SK-N-SH (cell line): ENCODE data around the gene B3GNT5. TPM values are rescaled to one million over a fixed set of nuclear protein-coding genes. Genes with fewer than 3 reads are reported as not detected.

ENCODE experiments used
- CTCF ChIA-PET: fragments of 300-600, 350-600 bp; formaldehyde crosslinking; extraction: SDS; loops from one replicate; lab custom pipeline; 2021; lab: Yijun Ruan, JAX
- POLR2A ChIA-PET: fragments of 350-600 bp; sonication (Branson Sonifier 250); formaldehyde crosslinking; extraction: SDS; loops from one replicate; lab custom pipeline; 2020; ENCODE audit warnings: antibody characterized with exemption, inconsistent platforms; lab: Yijun Ruan, JAX
- DNase-seq: peaks from one replicate; pipeline ENCODE4 v3.0.0; 2012
- H2AFZ ChIP-seq: fragments of 200-600 bp; sonication (generic); 2 replicates; pipeline ENCODE4 v1.8.1; 2016; ENCODE audit warnings: antibody characterized with exemption, mild to moderate bottlenecking, low read depth
- H3F3A ChIP-seq: fragments of 200-600 bp; sonication (generic); replicated peaks from 2 replicates; pipeline ENCODE3; 2016; ENCODE audit warnings: antibody characterized with exemption, mild to moderate bottlenecking; ENCODE audit not compliant: insufficient read depth
- H3K27ac ChIP-seq, 2 experiments: fragments of 200-500 bp in 1 of 2; fragments of 200-600 bp in 1 of 2; sonication (Bioruptor generic) in 1 of 2; sonication (generic), shearing (Covaris generic) in 1 of 2; 2 replicates each; pipeline versions ENCODE4 v1.5.1 to v1.6.1; 2014 to 2016; ENCODE audit warnings: low read depth in 2 of 2, inconsistent platforms in 1 of 2, low read length in 1 of 2, mild to moderate bottlenecking in 1 of 2, mixed read lengths in 1 of 2
- H3K27me3 ChIP-seq: fragments of 200-600 bp; sonication (generic), shearing (Covaris generic); 2 replicates; pipeline ENCODE4 v1.6.1; 2016; ENCODE audit warnings: mixed run types; ENCODE audit not compliant: insufficient read depth
- H3K36me3 ChIP-seq, 2 experiments: fragments of 200-500 bp in 1 of 2; fragments of 200-600 bp in 1 of 2; sonication (Bioruptor generic) in 1 of 2; sonication (generic) in 1 of 2; replicated peaks in 1 of 2; 2 replicates each; pipeline versions ENCODE3 to v1.5.1; 2014 to 2016; ENCODE audit warnings: low read length in 1 of 2, mild to moderate bottlenecking in 1 of 2; ENCODE audit not compliant: insufficient read depth in 2 of 2, control insufficient read depth in 1 of 2
- H3K4me1 ChIP-seq, 2 experiments: fragments of 200-500 bp in 1 of 2; fragments of 200-600 bp in 1 of 2; sonication (Bioruptor generic) in 1 of 2; sonication (generic), shearing (Covaris generic) in 1 of 2; 2 replicates each; pipeline versions ENCODE4 v1.5.1 to v1.6.1; 2014 to 2016; ENCODE audit warnings: low read depth in 1 of 2, low read length in 1 of 2, mixed run types in 1 of 2; ENCODE audit not compliant: insufficient read depth in 2 of 2, control insufficient read depth in 1 of 2
- H3K4me2 ChIP-seq: fragments of 200-600 bp; sonication (generic), shearing (Covaris generic); 2 replicates; pipeline ENCODE4 v1.6.1; 2017; ENCODE audit warnings: mixed run types
- H3K4me3 ChIP-seq, 2 experiments: fragments of 200-500 bp in 1 of 2; fragments of 200-600 bp in 1 of 2; sonication (Bioruptor generic) in 1 of 2; sonication (generic), shearing (Covaris generic) in 1 of 2; 2 replicates each; pipeline versions ENCODE4 v1.5.1 to v1.8.1; 2014 to 2016; ENCODE audit warnings: low read depth in 2 of 2, inconsistent platforms in 1 of 2, low read length in 1 of 2, mild to moderate bottlenecking in 1 of 2, mixed read lengths in 1 of 2, moderate library complexity in 1 of 2
- H3K79me2 ChIP-seq: fragments of 200-600 bp; sonication (generic); 2 replicates; pipeline ENCODE4 v1.8.1; 2017; ENCODE audit warnings: mild to moderate bottlenecking; ENCODE audit not compliant: insufficient read depth
- H3K9ac ChIP-seq: fragments of 200-600 bp; sonication (generic); 2 replicates; pipeline ENCODE4 v1.6.1; 2017; ENCODE audit warnings: mixed run types
- H3K9me2 ChIP-seq: fragments of 200-600 bp; sonication (generic); 2 replicates; pipeline ENCODE4 v1.6.1; 2017; ENCODE audit warnings: mixed run types
- H3K9me3 ChIP-seq: fragments of 200-600 bp; sonication (generic); 2 replicates; pipeline ENCODE4 v1.6.1; 2017; ENCODE audit warnings: mixed run types, mild to moderate bottlenecking, moderate library complexity
- H4K20me1 ChIP-seq: fragments of 200-600 bp; sonication (generic); 2 replicates; pipeline ENCODE4 v1.6.1; 2017; ENCODE audit warnings: mild to moderate bottlenecking, mixed run types; ENCODE audit not compliant: insufficient read depth
- CTCF ChIP-seq: fragments of 200-600 bp; sonication (generic); IDR thresholded peaks from 2 replicates; pipeline ENCODE4 v1.6.1; 2017; ENCODE audit warnings: antibody characterized with exemption, mild to moderate bottlenecking, moderate library complexity
- EP300 ChIP-seq, 2 experiments: IDR thresholded peaks; 2 replicates each; pipeline versions ENCODE4 v1.4.0 to v1.6.1; 2012; ENCODE audit warnings: borderline replicate concordance in 1 of 2, low read depth in 1 of 2, low read length in 1 of 2
- EZH2phosphoT487 ChIP-seq: fragments of 200-600 bp; sonication (generic); IDR thresholded peaks from 2 replicates; pipeline ENCODE4 v1.6.1; 2017; ENCODE audit warnings: low read depth, mixed run types, mild to moderate bottlenecking, antibody characterized with exemption, moderate library complexity, borderline replicate concordance
- GABPA ChIP-seq: IDR thresholded peaks from 2 replicates; pipeline ENCODE4 v1.4.0; 2012; ENCODE audit warnings: low read depth, mild to moderate bottlenecking
- MAX ChIP-seq: IDR thresholded peaks from 2 replicates; pipeline ENCODE4 v1.4.0; 2012; ENCODE audit warnings: low read depth
- NFIC ChIP-seq: IDR thresholded peaks from 2 replicates; pipeline ENCODE4 v1.4.0; 2012; ENCODE audit warnings: borderline replicate concordance
- NRF1 ChIP-seq: IDR thresholded peaks from 2 replicates; pipeline ENCODE4 v1.6.1; 2012; ENCODE audit warnings: low read depth, mild to moderate bottlenecking, low read length
- POLR2AphosphoS5 ChIP-seq: IDR thresholded peaks from 2 replicates; pipeline ENCODE4 v1.6.1; 2012; ENCODE audit warnings: low read depth, low read length
- RAD21 ChIP-seq: IDR thresholded peaks from 2 replicates; pipeline ENCODE4 v1.6.1; 2012; ENCODE audit warnings: mild to moderate bottlenecking, low read length
- REST ChIP-seq: IDR thresholded peaks from 2 replicates; pipeline ENCODE4 v1.6.1; 2012; ENCODE audit warnings: mild to moderate bottlenecking, low read depth, low read length, moderate library complexity
- RFX5 ChIP-seq: IDR thresholded peaks from 2 replicates; pipeline ENCODE4 v1.6.1; 2012; ENCODE audit warnings: mild to moderate bottlenecking, improper control_type of control experiment, low read length
- SIN3A ChIP-seq: IDR thresholded peaks from 2 replicates; pipeline ENCODE4 v1.6.1; 2012; ENCODE audit warnings: low read depth, mild to moderate bottlenecking, low read length, moderate library complexity, borderline replicate concordance
- TAF1 ChIP-seq: IDR thresholded peaks from 2 replicates; pipeline ENCODE4 v1.6.1; 2012; ENCODE audit warnings: low read depth, mild to moderate bottlenecking, low read length, moderate library complexity, borderline replicate concordance
- TCF12 ChIP-seq: IDR thresholded peaks from 2 replicates; pipeline ENCODE4 v1.4.0; 2012
- YY1 ChIP-seq: IDR thresholded peaks from 2 replicates; pipeline ENCODE4 v1.4.0; 2012; ENCODE audit warnings: low read depth, mild to moderate bottlenecking
- WGBS: methylation state at CpG from one replicate; pipeline ENCODE4 v1.1.6; 2017; ENCODE audit warnings: low lambda C conversion rate; 5-methylcytosine and 5-hydroxymethylcytosine counted together
- polyA plus RNA-seq, 3 experiments: library from polyadenylated mRNA; depleted of rRNA; stranded (reverse); fragments of >200 nt; gene quantifications; 2 replicates each; pipeline ENCODE4 v1.2.3, GENCODE V29; 2012

B3GNT5 gene
- polyA plus RNA-seq, 1 of the 3 experiments (the other 2 are of a cell fraction): 4.7 TPM

GRCh38 chr3:183284570-183284969 lies 31.5 kb downstream of the B3GNT5 start:
- WGBS: 92% methylated on average over 3 of the region's 3 CpGs
- ChIA-PET CTCF (interaction anchor here (1.4 to 1.5 kb wide), 2 partner anchors 98 to 162 kb away, joined by 3 read pairs; no protein-coding TSS in a partner anchor), POLR2A (no interaction called here)

GRCh38 chr3:183285318-183285717 lies 32.3 kb downstream of the B3GNT5 start:
- 73% methylated on average over 1 of the region's 1 CpG for WGBS
- CTCF ChIA-PET: interaction anchor here (1.4 to 1.5 kb wide), 2 partner anchors 97 to 106 kb away, joined by 3 read pairs; no protein-coding TSS in a partner anchor

More at GRCh38 chr3:183284570-183284969, 31.5 kb downstream of the B3GNT5 start:
- H3K9me3 ChIP-seq: no peaks in the 10 kb centered on the region
- peak overlapping the region in 1 of 2 experiments; percentile 92; a peak in 2 of 4 replicates for H3K27ac ChIP-seq
- H3F3A ChIP-seq: peaks cover 13% of the 10 kb centered on the region
- H3K4me1 ChIP-seq: peaks cover 11 to 25% of the 10 kb centered on the region in 2 experiments
- H2AFZ ChIP-seq: no peak overlapping the region
- no peak overlapping the region for H3K9ac ChIP-seq
- H3K4me2 ChIP-seq: no peak overlapping the region
- H4K20me1 ChIP-seq: no peaks in the 10 kb centered on the region
- TF ChIP-seq REST: no peak
- no peaks in the 10 kb centered on the region for H3K79me2 ChIP-seq
- H3K4me3 ChIP-seq: no peak overlapping the region
- DNase-seq: no peak
- H3K9me2 ChIP-seq: no peaks in the 10 kb centered on the region
- H3K36me3 ChIP-seq: no peaks in the 10 kb centered on the region
- H3K27me3 ChIP-seq: no peaks in the 10 kb centered on the region

GRCh38 chr3:183285828-183286457 lies 32.9 kb downstream of the B3GNT5 start:
- Histone ChIP-seq H3K27ac (peak overlapping the region; percentile 72 to 92), H3K4me2 (peak overlapping the region; percentile 44), H3K36me3 (no peaks in the 10 kb centered on the region), H3F3A (peaks cover 13% of the 10 kb centered on the region), H3K4me1 (peaks cover 11 to 25% of the 10 kb centered on the region in 2 experiments), H3K79me2 (no peaks in the 10 kb centered on the region), H3K4me3 (peak overlapping the region; percentile 6 to 26; a peak in 2 of 4 replicates), H3K9me3 (no peaks in the 10 kb centered on the region), H3K9me2 (no peaks in the 10 kb centered on the region), H3K27me3 (no peaks in the 10 kb centered on the region), H3K9ac (peak overlapping the region; percentile 46; the same call in 1 of the 2 replicates), H4K20me1 (no peaks in the 10 kb centered on the region), H2AFZ (peak overlapping the region; percentile 60; the same call in 1 of the 2 replicates)
- WGBS: 7% methylated on average over 10 of the region's 10 CpGs
- ChIA-PET CTCF (interaction anchor here (1.4 to 1.5 kb wide), 2 partner anchors 96 to 107 kb away, joined by 3 read pairs; no protein-coding TSS in a partner anchor), POLR2A (no interaction called here)
- DNase-seq: peak; percentile 81
- TF ChIP-seq RFX5 (peak; percentile 93), SIN3A (peak; percentile 75; the same call in 1 of the 2 replicates), CTCF (no peak), MAX (peak; percentile 81), TAF1 (0 out of 2 replicates have a peak, but pooled peaks have one; percentile 20), EZH2phosphoT487 (no peak), EP300 (IDR thresholded peaks at IDR 0.05; ENCODE audit: borderline replicate concordance in 1 of 2, low read depth in 1 of 2, low read length in 1 of 2) (peak in 1 of 2 experiments; percentile 64; a peak in 2 of 4 replicates), POLR2AphosphoS5 (peak; percentile 52; the same call in 1 of the 2 replicates), GABPA (peak; percentile 68), RAD21 (no peak), TCF12 (peak; percentile 94), NRF1 (no peak), NFIC (peak; percentile 83)

More at GRCh38 chr3:183285318-183285717, 32.3 kb downstream of the B3GNT5 start:
- Histone ChIP-seq H3K27ac (peak overlapping the region; percentile 72 to 92; a peak in 3 of 4 replicates), H4K20me1 (no peaks in the 10 kb centered on the region), H3F3A (peaks cover 13% of the 10 kb centered on the region)
- TF ChIP-seq YY1: no peak
- TF ChIP-seq, all 33 proteins: peak for 0
- H3K4me1 ChIP-seq: peaks cover 11 to 25% of the 10 kb centered on the region in 2 experiments
- peak overlapping the region; percentile 44 for H3K4me2 ChIP-seq
- no peak for DNase-seq
- peak overlapping the region; percentile 60; the same call in 1 of the 2 replicates for H2AFZ ChIP-seq
- POLR2A ChIA-PET: no interaction called here
- no peaks in the 10 kb centered on the region for H3K9me3 ChIP-seq
- no peaks in the 10 kb centered on the region for H3K27me3 ChIP-seq
- no peaks in the 10 kb centered on the region for H3K36me3 ChIP-seq
- H3K9me2 ChIP-seq: no peaks in the 10 kb centered on the region
- peak overlapping the region; percentile 6 to 26; a peak in 1 of 4 replicates for H3K4me3 ChIP-seq
- no peaks in the 10 kb centered on the region for H3K79me2 ChIP-seq
- H3K9ac ChIP-seq: peak overlapping the region; percentile 46; the same call in 1 of the 2 replicates
